Natural killer cell (primary cell): ENCODE data around the gene ANKRD6. TPM values are rescaled to one million over a fixed set of nuclear protein-coding genes. Genes with fewer than 3 reads are reported as not detected.

Source experiments
- ATAC-seq, 3 donors: fragments of 150-1000 bp in 2 of 3; fragments of 200-7000 bp in 1 of 3; cut with Tn5 transposase; 1 replicate in 1 of 3; 2 replicates in 2 of 3; pipeline ENCODE4 v1.10.0; 2021; ENCODE audit warnings: mild to moderate bottlenecking in 2 of 3, moderate library complexity in 2 of 3
- DNase-seq, 2 donors: peaks; one replicate each; pipeline versions ENCODE4 v3.0.0 to v3.0.0-alpha.2; 2013 to 2021; ENCODE audit warnings: mixed read lengths in 1 of 2
- H3K27ac ChIP-seq: one replicate; pipeline ENCODE4 v1.5.1; 2013; ENCODE audit warnings: mild to moderate bottlenecking, low read length
- H3K27me3 ChIP-seq: one replicate; pipeline ENCODE4 v1.6.1; 2013; ENCODE audit warnings: low read length; ENCODE audit not compliant: control insufficient read depth, insufficient read depth
- H3K36me3 ChIP-seq: one replicate; pipeline ENCODE4 v1.6.1; 2013; ENCODE audit warnings: low read length; ENCODE audit not compliant: control insufficient read depth, insufficient read depth
- H3K4me1 ChIP-seq: one replicate; pipeline ENCODE4 v1.6.1; 2013; ENCODE audit warnings: low read length; ENCODE audit not compliant: control insufficient read depth, insufficient read depth
- H3K4me3 ChIP-seq: one replicate; pipeline ENCODE4 v1.5.1; 2013; ENCODE audit warnings: low read length
- H3K9me3 ChIP-seq: one replicate; pipeline ENCODE4 v1.6.1; 2013; ENCODE audit warnings: low read length; ENCODE audit not compliant: control insufficient read depth, insufficient read depth
- H3K27ac Mint-ChIP-seq, 2 donors: one replicate each; pipeline ENCODE4 v1.8.0; 2022; ENCODE audit warnings: mild to moderate bottlenecking in 2 of 2, mixed read lengths in 2 of 2, moderate library complexity in 1 of 2
- H3K27me3 Mint-ChIP-seq, 2 donors: one replicate each; pipeline ENCODE4 v1.8.0; 2022; ENCODE audit warnings: low read depth in 2 of 2, mixed read lengths in 2 of 2
- H3K36me3 Mint-ChIP-seq: one replicate; pipeline ENCODE4 v1.8.0; 2022; ENCODE audit warnings: mixed read lengths
- H3K4me1 Mint-ChIP-seq, 2 donors: one replicate each; pipeline ENCODE4 v1.8.0; 2022; ENCODE audit warnings: mixed read lengths in 2 of 2
- H3K4me3 Mint-ChIP-seq: one replicate; pipeline ENCODE4 v1.8.0; 2022; ENCODE audit warnings: mild to moderate bottlenecking, moderate library complexity, mixed read lengths
- H3K9me3 Mint-ChIP-seq, 2 donors: one replicate each; pipeline ENCODE4 v1.8.0; 2022; ENCODE audit warnings: mixed read lengths in 2 of 2
- CTCF ChIP-seq: fragments of 200-600 bp; IDR thresholded peaks from one replicate; pipeline ENCODE4 v1.8.0; 2022; ENCODE audit warnings: antibody characterized with exemption
- WGBS: methylation state at CpG from one replicate; pipeline ENCODE4 v1.1.7; 2013; ENCODE audit warnings: missing lambda C conversion rate; ENCODE audit not compliant: insufficient coverage; 5-methylcytosine and 5-hydroxymethylcytosine counted together
- intact Hi-C: fragments of 100-400 bp; cut with micrococcal nuclease; formaldehyde crosslinking; loops from one replicate; pipeline ENCODE4 v1.14.2; 2022
- total RNA-seq, 4 donors: library from RNA; stranded (reverse); fragments of 120-200 nt in 1 of 4; gene quantifications; one replicate each; pipeline versions ENCODE4 v1.2.3 to v1.2.4, GENCODE V29; 2013 to 2022

The ANKRD6 gene
- total RNA-seq, 3 donors from 2014 or later (not counting 1 experiment from before 2014, with no cell fraction given), result 4.5 to 9.0 (median 4.6) TPM

- intact Hi-C loops, result no loop called here
- no peak overlapping the region for H3K4me3 Mint-ChIP-seq
- no peaks in the 10 kb centered on the region for H3K36me3 ChIP-seq
These were observed 121.2 kb downstream of the ANKRD6 start for GRCh38 chr6:89554106-89554505.

GRCh38 chr6:89555031-89555430, 122.1 kb downstream of the ANKRD6 start:
- Histone ChIP-seq H3K9me3 (no peaks in the 10 kb centered on the region), H3K27me3 (no peaks in the 10 kb centered on the region), H3K4me1 (no peaks in the 10 kb centered on the region), H3K4me3 (no peak overlapping the region), H3K36me3 (no peaks in the 10 kb centered on the region), H3K27ac (no peak overlapping the region)
- no peak for TF ChIP-seq CTCF
- no CpG with 5 or more reads among the region's 4 CpGs for WGBS
- intact Hi-C loops, result no loop called here
- Mint-ChIP-seq H3K4me1 (no peaks in the 10 kb centered on the region), H3K27me3 (peaks cover 6 to 19% of the 10 kb centered on the region in 2 donors), H3K9me3 (no peaks in the 10 kb centered on the region), H3K36me3 (no peaks in the 10 kb centered on the region), H3K27ac (no peak overlapping the region), H3K4me3 (no peak overlapping the region)
- DNase-seq (no peak), ATAC-seq (no peak)

More at GRCh38 chr6:89554106-89554505, 121.2 kb downstream of the ANKRD6 start:
- H3K4me1 ChIP-seq, result no peaks in the 10 kb centered on the region
- TF ChIP-seq CTCF, result no peak
- H3K36me3 Mint-ChIP-seq, result no peaks in the 10 kb centered on the region
- H3K27me3 Mint-ChIP-seq, result peaks cover 6 to 19% of the 10 kb centered on the region in 2 donors
- H3K9me3 ChIP-seq, result no peaks in the 10 kb centered on the region
- DNase-seq (no peak), ATAC-seq (no peak)
- H3K4me1 Mint-ChIP-seq, result no peaks in the 10 kb centered on the region
- no peaks in the 10 kb centered on the region for H3K27me3 ChIP-seq
- no peak overlapping the region for H3K27ac ChIP-seq
- no peak overlapping the region for H3K27ac Mint-ChIP-seq
- H3K9me3 Mint-ChIP-seq, result no peaks in the 10 kb centered on the region
- WGBS, result 90% methylated on average over 3 of the region's 5 CpGs
- H3K4me3 ChIP-seq, result no peak overlapping the region

GRCh38 chr6:89555806-89556205, 122.9 kb downstream of the ANKRD6 start:
- no peaks in the 10 kb centered on the region for H3K9me3 Mint-ChIP-seq
- intact Hi-C loops, result no loop called here
- no peaks in the 10 kb centered on the region for H3K36me3 Mint-ChIP-seq
- no peak overlapping the region for H3K27ac Mint-ChIP-seq
- Histone ChIP-seq H3K4me1 (no peaks in the 10 kb centered on the region), H3K9me3 (no peaks in the 10 kb centered on the region), H3K36me3 (no peaks in the 10 kb centered on the region), H3K27me3 (no peaks in the 10 kb centered on the region), H3K4me3 (no peak overlapping the region), H3K27ac (no peak overlapping the region)
- peaks cover 6 to 19% of the 10 kb centered on the region in 2 donors for H3K27me3 Mint-ChIP-seq
- ATAC-seq (no peak), DNase-seq (no peak)
- WGBS, result 56% methylated on average over 3 of the region's 3 CpGs
- H3K4me1 Mint-ChIP-seq, result no peaks in the 10 kb centered on the region
- no peak overlapping the region for H3K4me3 Mint-ChIP-seq
- no peak for TF ChIP-seq CTCF

- Histone ChIP-seq H3K36me3 (no peaks in the 10 kb centered on the region), H3K27me3 (no peaks in the 10 kb centered on the region), H3K4me3 (no peak overlapping the region), H3K4me1 (no peaks in the 10 kb centered on the region), H3K9me3 (no peaks in the 10 kb centered on the region), H3K27ac (no peak overlapping the region)
- WGBS, result 100% methylated on average over 1 of the region's 1 CpG
- DNase-seq (no peak), ATAC-seq (no peak)
- H3K36me3 Mint-ChIP-seq, result no peaks in the 10 kb centered on the region
- H3K27me3 Mint-ChIP-seq, result peaks cover 6 to 13% of the 10 kb centered on the region in 2 donors
- H3K4me1 Mint-ChIP-seq, result no peaks in the 10 kb centered on the region
- TF ChIP-seq CTCF, result no peak
- H3K4me3 Mint-ChIP-seq, result no peak overlapping the region
- intact Hi-C loops, result no loop called here
- H3K9me3 Mint-ChIP-seq, result no peaks in the 10 kb centered on the region
- H3K27ac Mint-ChIP-seq, result no peak overlapping the region
These were observed 126.5 kb downstream of the ANKRD6 start for GRCh38 chr6:89559487-89559886.
